Fibroblast of the aortic adventitia (primary cell): Measurements from ENCODE around the gene RABGAP1. TPM values are rescaled to one million over a fixed set of nuclear protein-coding genes. Genes with fewer than 3 reads are reported as not detected.

Experiments used
- DNase-seq: peaks from one replicate; pipeline ENCODE4 v3.0.0-alpha.2; 2010; ENCODE audit warnings: low read depth
- H3K4me3 ChIP-seq: 2 replicates; pipeline ENCODE4 v1.5.1; 2011; ENCODE audit warnings: low read depth, mild to moderate bottlenecking, control low read depth, low read length, moderate library complexity
- small RNA-seq: library from RNA; depleted of rRNA; stranded (forward); fragments of <200 nt; gene quantifications from one replicate; pipeline ENCODE3, GENCODE V24; 2012
- total RNA-seq: library from RNA; depleted of rRNA; stranded (reverse); fragments of >200 nt; gene quantifications from 2 replicates; pipeline ENCODE4 v1.2.3, GENCODE V29; 2012; ENCODE audit warnings: low replicate concordance
- TF ChIP-seq, protein P1 (sequence below): IDR thresholded peaks from 2 replicates; pipeline ENCODE4 v1.5.1; 2011; ENCODE audit warnings: mild to moderate bottlenecking, low read length, control low read depth, inconsistent platforms; ENCODE audit not compliant: insufficient read depth

Gene RABGAP1
- total RNA-seq, 1 donor = 50.3 TPM

DNA sequence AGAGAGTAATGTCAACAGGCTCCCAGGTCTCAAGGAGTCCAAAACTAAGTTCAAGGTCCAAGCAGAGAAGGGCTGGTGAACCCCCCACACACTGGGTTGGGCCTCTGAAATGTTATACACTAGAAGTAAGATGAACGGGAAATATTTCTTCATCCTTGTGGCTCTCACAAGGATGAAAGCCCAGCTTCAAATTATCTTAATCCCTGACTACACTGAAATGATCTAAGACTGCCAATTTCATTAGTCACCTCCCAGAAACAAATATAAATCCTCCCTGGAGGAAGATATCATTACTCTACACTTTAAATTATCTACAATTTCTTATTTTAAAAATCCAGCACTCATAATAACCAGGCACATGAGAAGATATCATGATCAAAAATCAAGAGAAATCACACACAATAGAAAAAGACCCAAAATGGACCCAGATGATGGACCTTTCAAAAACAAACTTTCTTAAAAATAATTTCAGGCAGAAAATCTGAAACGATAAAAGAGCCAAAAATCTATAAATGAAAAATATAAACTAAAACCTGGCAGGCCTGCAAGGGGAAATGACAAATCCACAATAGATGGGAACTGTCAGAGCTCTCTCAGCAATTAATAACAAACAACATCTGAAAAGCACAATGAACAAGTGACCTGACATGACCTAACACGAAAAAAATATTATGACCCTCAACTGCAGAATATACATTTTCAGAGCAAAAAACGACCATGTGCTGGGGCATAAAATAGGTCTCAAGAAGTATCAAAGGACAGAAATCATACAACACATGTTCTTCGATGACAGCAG lies 210.1 kb downstream of the RABGAP1 start:
- DNase-seq = peak; percentile 4
- no peak overlapping the region for H3K4me3 ChIP-seq
- TF ChIP-seq, protein P1, sequence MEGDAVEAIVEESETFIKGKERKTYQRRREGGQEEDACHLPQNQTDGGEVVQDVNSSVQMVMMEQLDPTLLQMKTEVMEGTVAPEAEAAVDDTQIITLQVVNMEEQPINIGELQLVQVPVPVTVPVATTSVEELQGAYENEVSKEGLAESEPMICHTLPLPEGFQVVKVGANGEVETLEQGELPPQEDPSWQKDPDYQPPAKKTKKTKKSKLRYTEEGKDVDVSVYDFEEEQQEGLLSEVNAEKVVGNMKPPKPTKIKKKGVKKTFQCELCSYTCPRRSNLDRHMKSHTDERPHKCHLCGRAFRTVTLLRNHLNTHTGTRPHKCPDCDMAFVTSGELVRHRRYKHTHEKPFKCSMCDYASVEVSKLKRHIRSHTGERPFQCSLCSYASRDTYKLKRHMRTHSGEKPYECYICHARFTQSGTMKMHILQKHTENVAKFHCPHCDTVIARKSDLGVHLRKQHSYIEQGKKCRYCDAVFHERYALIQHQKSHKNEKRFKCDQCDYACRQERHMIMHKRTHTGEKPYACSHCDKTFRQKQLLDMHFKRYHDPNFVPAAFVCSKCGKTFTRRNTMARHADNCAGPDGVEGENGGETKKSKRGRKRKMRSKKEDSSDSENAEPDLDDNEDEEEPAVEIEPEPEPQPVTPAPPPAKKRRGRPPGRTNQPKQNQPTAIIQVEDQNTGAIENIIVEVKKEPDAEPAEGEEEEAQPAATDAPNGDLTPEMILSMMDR = no peak

Small RNA genes lying within 50 kb of the gene (small RNA-seq; reads per million reads assigned to genes)
- gene GPR21 (not detected), gene RNY1P15 (not detected)

Other genes starting within 250 kb of the RABGAP1 start
- not detected in 2 replicates for gene OR1L4, start 217.0 kb upstream of the RABGAP1 start, total RNA-seq
- gene OR1L6, start 198.7 kb upstream of the RABGAP1 start, total RNA-seq = not detected in 2 replicates
- gene OR5C1, start 152.1 kb upstream of the RABGAP1 start, total RNA-seq = not detected in 2 replicates
- not detected in 2 replicates for gene OR1K1, start 140.9 kb upstream of the RABGAP1 start, total RNA-seq
- gene PDCL, start 112.4 kb upstream of the RABGAP1 start, total RNA-seq = 35.8 and 40.1 TPM in 2 replicates
- 47.7 and 58.8 TPM in 2 replicates for gene RC3H2, start 35.7 kb upstream of the RABGAP1 start, total RNA-seq
- gene ZBTB6, start 27.7 kb upstream of the RABGAP1 start, total RNA-seq = 9.1 and 17.7 TPM in 2 replicates
- gene ZBTB26, start 9.5 kb upstream of the RABGAP1 start, total RNA-seq = 4.7 and 6.1 TPM in 2 replicates
- 1.9 TPM in 1 of 2 replicates, not detected in the other for gene GPR21, start 92.6 kb downstream of the RABGAP1 start, total RNA-seq